Bone marrow (tissue), 2 donors: ENCODE data around the gene ZDHHC5.
A peak's percentile ranks its signal among the peaks of the same experiment; 100 is the strongest.
"Not testable (repeated sequence)": the region's sequence is repeated elsewhere in the genome, so short reads cannot be mapped to it uniquely, and the experiment has no call there.

Source experiments
- DNase-seq, 2 donors: peaks; one replicate each; lab custom pipeline; 2025; lab: John Stamatoyannopoulos, UW

The ZDHHC5 gene

DNA sequence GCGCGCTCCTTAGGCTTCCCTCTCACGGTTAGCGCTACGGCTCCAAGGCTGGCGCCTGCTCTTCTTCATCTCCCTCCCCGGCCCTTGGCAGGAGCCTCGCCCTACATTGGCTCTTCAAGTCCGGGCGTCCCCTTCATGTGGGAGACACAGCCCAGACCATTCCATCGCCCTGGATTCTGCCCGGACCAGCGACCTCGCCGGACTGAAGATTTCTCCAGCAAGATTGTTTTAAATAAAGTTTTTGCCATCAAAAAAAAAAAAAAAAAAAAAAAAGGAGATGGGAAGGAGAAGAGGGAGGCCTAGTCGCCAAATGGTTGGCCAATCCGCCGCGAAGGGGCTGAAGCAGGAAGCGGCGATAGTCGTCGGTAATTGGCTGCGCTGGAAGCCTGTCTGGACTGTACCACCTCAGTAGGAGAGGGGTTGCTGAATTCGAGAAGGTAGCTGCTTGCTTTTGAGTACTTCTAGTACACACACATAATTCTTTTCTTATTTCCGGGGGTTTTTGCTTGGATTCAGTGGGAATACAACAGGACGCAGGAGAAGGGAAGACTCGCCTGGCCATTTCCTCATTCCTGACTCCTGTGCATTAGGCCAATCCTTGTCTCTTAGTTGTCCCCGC is 688 bp upstream of the ZDHHC5 start:
- DNase-seq = peak; percentile 89 to 100

DNA sequence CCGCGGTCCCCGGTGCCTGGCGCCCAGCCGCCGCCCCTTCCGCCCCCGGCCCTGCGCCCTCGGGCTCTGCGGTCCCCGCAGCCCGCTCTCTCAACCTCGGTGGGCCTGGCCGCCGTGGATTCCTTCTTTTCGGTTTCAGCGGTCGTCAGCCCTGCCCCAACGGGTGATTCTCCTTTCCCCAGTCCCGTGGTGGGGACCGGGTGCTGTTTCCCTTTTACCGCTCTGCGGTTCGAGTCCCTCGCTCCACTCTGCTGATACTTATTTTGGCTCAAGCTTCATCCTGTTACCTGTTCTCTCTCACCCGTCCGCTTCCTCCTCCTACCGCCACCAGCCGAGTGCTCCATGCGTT is 494 bp downstream of the ZDHHC5 start:
- peak in 1 of 2 donors; percentile 61 for DNase-seq

DNA sequence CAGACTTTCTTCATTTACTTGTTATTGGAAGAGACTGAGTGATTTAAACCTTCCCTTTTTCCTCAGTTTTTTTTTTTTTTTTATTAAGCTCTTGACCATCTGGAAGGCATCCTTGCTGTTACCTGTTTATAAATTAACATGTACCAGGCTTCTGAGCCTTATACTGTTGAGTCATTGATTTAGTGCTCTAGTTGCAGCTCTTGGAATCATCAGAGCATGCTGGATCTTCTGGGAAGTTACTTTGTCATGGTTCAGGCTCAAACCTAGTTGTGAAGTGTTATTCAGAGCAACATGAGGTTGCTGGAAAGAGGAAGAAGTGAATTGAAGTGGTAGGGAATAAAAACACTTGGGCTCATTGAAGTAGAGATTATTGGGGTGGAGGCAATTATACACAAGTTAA is 6.3 kb downstream of the ZDHHC5 start:
- no peak for DNase-seq

DNA sequence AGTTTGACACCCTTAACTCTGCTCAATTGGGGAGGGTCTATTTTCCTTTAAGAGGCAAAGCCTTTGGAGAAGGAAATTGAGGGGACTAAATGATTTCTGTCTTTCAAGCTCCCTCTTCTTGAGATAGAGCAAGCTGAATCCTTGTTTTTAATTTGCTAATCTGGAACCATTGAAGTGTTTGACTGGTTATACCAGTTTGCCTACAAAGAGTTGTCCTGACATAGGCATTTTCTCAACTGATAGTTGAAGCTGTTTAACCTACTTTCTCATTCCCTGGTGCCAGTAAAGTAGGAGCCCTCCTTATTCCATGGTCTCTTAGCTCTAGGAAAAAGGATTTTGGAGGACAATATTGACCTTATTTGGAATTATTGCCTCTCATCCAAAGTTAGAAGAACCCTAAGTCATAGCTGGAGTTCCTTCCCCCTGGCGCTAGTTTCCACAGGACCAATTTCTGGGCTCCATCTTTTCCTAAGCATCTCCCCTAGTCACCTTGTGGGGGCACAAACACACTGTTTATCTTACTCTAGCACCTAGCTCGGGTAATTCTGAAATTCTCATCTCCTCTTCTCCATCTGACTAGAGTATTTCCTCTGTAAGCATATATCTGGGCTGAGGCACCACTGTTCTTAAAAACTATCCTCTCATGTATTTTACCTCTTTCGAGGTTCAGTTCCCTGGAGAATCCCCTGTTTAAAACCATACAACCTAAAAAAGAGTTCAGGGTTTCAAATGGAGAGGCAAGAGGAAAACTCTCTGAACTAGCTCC is 7.4 kb downstream of the ZDHHC5 start:
- DNase-seq = no peak

DNA sequence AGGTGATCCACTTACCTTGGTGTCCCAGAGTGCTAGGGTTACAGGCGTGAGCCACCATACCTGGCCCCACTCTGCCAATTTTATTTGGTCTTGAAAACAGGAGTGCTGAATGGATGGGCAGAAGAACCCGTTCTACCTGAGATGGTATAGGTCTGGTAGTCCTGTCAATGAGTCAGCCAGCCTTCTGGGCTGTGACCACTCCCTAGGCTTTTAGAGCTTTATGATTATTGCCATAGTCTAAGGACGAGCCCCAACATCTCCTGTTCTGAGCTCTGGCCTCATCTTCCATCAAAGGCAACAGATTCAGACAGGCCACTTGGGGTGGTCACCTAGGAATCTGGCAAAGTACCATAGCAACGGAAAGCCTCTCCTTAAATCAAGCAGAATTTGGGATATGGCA is 11.5 kb downstream of the ZDHHC5 start:
- DNase-seq = no peak

DNA sequence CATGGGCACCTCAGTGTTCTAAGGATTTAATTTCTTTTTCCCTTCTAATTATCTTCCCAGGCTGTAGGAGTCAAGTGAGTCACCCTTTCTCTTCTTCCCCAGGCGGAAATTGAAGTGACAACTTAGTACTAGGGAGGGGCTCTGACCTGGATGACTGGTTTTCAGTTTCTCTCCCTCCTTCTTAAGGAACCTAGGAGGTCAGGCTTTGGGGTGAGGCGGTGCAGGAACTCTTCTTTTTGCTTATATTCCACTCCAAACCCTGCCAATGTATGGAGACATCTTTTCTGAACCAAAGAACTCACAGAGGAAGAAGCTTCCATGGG is 12.6 kb downstream of the ZDHHC5 start:
- no peak for DNase-seq

DNA sequence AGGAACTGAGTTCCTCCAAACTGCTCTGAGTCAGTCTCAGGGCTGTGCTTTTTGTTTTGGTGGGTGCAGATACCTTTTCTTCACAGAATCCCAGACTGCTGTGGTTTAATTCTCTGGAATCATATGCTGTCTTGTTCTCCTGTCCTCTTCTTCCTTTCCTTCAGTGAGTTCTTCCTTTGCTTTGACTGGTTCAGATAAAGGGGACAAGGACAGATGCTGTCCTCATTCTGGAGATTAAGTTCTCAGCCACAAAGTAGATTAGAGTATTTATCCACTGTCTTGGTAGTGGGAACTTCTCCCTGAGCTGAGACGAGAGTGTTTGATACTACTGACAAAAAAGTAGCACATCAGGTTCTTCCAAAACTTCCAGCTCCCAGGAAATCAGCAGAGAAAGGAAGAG is 13.3 kb downstream of the ZDHHC5 start:
- DNase-seq = no peak

DNA sequence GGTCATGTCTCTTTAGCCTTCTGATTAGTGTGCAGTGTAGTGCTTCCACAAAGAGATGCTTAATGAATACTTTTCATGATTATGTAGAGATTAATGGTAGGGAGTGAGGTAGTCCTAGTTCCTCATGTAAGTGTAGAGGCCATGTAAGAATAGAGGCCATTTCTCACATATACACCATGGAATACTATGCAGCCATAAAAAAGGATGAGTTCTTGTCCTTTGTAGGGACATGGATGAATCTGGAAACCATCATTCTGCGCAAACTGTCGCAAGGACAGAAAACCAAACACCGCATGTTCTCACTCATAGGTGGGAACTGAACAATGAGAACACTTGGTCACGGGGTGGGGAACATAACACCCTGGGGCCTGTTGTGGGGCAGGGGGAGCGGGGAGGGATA is 22.6 kb downstream of the ZDHHC5 start:
- DNase-seq = not testable (repeated sequence)

DNA sequence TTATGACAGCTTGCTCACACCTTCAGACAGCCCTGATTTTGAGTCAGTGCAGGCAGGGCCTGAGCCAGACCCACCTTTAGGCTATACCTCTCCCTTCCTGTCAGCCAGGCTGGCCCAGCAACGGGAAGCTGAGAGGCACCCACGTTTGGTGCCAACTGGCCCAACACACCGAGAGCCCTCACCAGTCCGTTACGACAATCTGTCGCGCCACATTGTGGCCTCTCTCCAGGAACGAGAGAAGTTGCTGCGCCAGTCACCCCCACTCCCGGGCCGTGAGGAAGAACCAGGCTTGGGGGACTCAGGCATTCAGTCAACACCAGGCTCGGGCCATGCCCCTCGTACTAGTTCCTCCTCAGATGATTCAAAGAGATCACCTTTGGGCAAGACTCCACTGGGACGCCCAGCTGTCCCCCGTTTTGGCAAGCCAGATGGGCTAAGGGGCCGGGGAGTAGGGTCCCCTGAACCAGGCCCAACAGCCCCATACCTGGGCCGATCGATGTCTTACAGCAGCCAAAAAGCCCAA is 31.0 kb downstream of the ZDHHC5 start:
- DNase-seq = no peak

DNA sequence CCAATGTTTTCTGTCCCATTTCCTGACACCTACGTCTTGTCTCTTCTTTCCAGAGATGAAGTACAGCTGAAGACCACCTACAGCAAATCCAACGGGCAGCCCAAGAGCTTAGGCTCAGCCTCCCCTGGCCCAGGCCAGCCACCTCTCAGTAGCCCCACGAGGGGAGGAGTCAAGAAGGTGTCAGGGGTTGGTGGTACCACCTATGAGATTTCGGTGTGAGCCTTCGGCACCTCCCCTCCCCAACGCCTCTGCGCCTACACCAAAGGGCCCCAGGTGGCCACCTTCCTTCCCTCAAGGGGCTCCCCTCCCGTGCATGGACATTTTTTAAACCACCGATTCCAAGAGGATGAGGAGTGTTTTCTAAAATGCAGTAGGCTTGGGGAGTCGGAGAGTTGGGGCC is 31.9 kb downstream of the ZDHHC5 start:
- no peak for DNase-seq

DNA sequence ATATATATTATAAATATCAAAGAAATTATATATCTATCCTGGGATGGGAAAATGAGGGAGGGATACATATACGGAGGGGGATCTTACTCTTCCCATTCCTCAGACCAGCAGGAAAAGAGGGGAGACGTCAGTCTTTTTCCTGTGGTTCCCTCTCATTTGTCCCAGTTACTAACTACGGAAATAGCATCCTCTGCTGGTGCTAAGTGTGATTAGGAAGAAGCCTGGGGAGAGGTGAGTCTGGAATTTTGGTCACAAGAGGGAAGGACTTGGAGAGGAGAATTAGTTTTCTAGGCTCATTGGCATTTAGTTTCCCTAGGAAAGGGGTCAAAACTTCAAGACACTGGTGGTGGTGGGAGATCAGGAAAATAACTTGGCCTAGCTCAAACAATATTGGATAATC is 32.5 kb downstream of the ZDHHC5 start:
- DNase-seq = no peak

DNA sequence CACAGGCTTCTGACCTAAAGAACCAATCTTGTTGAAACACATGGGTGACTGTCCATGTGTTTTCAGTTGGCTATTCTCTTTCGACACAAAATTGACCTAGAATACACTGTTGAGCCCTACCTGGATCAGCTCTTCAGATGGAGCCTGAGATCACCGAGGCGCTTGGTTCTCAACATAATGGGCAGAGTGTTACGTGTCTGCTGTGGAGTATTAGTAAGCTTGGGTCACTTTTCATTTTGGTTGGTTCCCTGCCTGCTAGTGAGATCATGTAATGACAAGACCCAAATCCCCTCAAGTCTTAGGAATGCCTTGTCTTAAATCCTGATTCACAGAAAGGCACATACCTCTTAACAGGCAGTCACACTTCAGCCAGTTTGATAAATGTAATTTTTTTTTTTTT is 35.4 kb downstream of the ZDHHC5 start:
- no peak for DNase-seq

DNA sequence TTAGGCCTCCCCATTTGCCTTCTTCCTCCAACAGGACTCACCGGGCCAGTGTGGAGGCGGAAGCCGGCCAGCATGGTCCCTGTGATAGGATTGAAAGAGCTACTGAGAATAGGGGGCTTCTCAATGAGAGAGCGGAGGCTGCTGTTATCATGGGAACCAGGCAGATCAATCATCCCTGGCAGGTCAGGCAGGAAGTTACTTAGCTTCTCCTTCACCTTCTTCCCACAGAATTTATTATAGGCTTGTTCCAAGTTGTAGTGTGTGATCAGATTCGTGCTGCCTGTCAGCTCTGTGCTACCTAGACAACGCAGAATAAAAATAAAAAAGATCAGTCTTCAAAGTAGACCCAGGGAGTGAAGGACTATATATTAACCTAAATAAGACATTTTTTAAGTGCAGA is 37.0 kb downstream of the ZDHHC5 start:
- DNase-seq = no peak

DNA sequence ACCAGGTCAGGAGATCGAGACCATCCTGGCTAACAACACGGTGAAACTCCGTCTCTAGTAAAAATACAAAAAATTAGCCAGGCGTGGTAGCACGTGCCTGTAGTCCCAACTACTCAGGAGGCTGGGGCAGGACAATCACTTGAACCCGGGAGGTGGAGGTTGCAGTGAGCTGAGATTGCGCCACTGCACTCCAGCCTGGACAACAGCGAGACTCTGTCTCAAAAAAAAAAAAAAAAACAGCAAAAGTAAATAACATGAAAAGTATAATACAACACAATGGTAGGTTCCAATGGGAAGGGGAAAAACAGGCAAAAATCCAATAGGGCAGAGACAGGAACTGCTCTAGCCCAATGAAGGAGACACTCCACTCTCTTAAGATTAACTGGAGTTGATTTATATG is 37.5 kb downstream of the ZDHHC5 start:
- not testable (repeated sequence) for DNase-seq

DNA sequence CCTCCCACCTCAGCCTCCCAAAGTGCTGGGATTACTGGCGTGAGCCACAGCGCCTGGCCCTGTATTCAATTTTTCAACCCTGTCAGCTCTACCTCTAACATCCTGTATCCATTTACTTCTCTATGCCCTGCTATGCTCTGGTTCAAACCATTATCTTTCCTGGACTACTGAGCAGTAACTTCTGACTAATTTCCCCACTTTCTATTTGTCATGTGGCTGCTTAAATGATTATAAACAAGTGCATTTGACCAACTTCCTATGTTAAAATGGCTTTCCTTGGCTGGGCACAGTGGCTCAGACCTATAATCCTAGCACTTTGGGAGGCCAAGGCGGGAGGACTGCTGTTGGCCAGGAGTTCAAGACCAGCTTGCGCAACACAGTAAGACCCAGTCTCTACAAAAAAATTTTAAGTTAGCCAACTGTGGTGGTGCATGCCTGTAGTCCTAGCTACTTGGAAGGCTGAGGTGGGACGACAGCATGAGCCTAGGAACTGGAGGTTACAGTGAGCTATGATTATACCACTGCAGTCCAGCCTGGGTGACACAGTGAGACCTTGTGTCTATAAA is 42.0 kb downstream of the ZDHHC5 start:
- DNase-seq = no peak

DNA sequence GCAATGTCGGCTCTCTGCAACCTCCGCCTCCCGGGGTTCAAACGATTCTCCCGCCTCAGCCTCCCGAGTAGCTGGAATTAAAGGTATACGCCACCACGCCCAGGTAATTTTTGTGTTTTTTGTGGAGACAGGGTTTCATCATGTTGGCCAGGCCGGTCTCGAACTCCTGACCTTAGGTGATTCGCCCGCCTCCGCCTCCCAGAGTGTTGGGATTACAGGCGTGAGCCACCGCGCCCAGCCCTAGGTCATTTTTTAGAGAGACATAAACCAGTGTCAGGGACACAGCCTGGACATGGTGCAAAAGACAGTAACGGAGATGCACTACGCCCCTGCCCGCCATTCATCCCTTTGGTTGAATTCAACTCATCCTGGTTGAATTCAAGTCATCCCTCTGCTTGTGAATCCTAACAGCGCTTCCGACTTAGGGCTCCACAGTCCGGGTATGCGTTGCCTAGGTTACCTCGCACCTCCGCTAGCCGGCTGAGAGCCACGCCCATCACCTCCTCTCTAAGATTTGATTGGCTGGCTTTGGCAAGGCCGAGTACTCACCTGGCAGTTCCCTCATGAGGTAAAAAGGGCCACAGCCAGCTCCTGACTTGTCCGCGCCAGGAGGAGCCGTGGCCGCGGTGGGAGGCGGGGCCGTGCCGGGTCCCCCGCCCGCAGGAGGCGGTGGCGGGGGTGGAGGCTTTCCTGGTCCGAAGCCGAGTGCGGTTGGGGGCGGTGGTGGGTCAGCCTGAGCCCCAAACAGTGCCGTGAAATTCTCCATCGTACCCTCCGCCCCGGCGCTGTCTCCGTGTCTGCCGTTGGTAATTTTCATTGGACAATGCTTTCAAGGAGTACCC is 43.7 kb downstream of the ZDHHC5 start, which contains the start of gene MED19:
TSS of gene MED19 (minus strand) at position 802 of the 842 bp plus-strand sequence. CDS start at position 766, 36 bp downstream.
- peak in 1 of 2 donors; percentile 44 for DNase-seq

DNA sequence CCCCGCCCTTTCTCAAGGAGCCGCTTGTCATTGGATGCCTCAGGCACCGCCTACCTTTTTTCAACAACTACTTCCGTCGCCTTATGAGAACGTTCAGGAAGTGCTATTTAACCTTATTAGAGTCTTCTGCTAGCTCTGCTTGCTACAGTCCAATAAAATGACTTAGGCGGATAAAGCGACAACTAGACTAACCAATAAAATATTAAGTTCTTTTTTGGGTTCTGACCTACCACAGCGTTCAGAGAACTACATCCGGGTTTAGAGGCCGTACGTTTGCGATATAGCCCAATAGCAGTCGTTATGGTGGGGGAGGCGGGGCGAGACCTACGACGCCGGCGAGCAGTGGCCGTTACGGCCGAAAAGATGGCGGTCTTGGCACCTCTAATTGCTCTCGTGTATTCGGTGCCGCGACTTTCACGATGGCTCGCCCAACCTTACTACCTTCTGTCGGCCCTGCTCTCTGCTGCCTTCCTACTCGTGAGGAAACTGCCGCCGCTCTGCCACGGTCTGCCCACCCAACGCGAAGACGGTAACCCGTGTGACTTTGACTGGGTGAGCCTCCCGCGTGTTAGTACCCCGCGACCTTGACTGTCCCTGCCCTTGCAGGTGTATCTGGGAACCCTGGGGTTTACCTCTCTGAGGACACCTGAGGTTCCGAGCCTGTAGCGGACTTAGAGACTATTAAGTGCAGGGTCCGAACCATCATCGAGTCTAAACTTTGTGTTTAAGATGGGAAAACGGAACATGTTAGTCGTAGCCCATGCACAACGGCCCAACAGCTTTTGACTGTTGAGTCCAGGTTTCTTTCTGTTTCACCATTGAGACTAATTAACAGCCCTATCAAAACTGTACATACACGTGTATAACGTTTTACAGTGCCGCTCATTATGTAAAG is 44.6 kb downstream of the ZDHHC5 start, which contains the start of gene TMX2:
TSS of gene TMX2 (plus strand) at position 338 of the 895 bp plus-strand sequence. CDS start at position 364, 26 bp downstream.
- peak; percentile 45 to 100 for DNase-seq

DNA sequence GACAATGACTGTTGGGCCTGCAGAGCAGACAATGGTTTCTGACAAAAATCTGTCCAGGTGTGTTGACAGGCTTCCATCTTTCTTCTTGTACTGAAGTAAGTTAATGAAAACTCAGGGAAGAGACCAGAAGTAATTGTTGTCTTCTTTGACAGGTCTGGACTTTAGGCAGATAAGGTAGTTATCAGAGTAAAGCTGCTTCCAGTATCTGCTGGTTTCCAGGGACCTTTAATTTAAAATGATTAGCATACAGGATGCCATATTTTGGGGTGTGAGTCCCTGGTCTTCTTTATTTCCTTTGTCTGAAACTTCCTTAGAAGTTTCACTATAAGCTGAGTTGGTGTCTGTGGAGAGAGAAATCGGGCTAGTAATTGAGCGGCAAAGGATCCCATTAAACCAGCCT is 45.9 kb downstream of the ZDHHC5 start:
- no peak for DNase-seq

DNA sequence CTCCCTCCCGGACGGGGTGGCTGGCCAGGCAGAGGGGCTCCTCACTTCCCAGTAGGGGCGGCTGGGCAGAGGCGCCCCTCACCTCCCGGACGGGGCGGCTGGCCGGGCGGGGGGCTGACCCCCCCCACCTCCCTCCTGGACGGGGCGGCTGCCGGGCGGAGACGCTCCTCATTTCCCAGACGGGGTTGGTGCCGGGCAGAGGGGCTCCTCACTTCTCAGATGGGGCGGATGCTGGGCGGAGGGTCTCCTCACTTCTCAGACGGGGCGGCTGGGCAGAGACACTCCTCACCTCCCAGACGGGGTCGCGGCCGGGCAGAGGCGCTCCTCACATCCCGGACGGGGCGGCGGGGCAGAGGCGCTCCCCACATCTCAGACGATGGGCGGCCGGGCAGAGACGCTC is 48.8 kb downstream of the ZDHHC5 start:
- not testable (repeated sequence) for DNase-seq

DNA sequence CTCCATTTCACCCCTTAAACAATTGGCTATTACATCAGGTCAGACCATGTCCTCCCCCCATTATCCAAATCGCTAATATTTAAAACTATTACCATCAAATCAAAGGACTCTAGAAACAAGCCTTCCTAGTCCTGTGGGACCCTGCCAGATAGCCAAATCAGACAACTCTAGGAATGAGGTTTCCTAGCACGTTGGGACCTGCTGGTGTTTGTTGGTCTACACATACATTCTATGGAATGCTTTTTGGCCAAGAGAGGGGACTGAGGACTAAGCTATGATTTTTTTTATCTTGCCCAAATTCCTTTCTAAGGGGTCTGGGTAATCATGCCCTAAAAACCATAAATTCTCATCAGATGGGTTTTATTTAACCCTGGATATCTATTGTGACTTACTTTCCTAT is 59.3 kb downstream of the ZDHHC5 start:
- no peak for DNase-seq

DNA sequence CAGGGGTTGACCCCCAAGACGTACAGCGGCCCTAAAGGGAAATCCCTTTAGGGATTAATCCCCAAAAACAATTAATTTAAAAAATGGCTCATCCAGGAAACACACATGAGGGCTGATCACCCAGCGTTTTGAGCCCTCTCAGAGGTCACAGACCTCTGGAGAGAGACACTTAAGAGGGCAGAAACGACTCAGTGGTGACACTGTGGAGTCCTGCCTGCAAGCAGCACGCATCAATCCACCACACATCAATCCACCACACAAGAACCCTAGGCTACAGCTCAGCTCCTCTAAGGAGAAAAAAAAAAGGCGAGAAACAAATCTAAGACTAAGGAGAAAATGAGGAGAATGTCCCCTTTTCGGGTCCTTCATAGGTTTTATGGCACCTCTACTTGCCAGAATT is 60.9 kb downstream of the ZDHHC5 start:
- DNase-seq = no peak
